CD4-positive, alpha-beta T cell treated with Interleukin-12 subunit alpha and Interleukin-12 subunit beta, for 1 hour (primary cell): ENCODE data around the gene AAGAB.
"Not testable (repeated sequence)": the region's sequence is repeated elsewhere in the genome, so short reads cannot be mapped to it uniquely, and the experiment has no call there.

ENCODE experiments used
- DNase-seq: peaks from one replicate; pipeline ENCODE4 v3.0.0-alpha.2; 2020

The AAGAB gene

GRCh38 chr15:67170143-67170925 lies 84.1 kb downstream of the AAGAB start:
- DNase-seq: no peak

GRCh38 chr15:67168694-67169093 lies 85.8 kb downstream of the AAGAB start:
- DNase-seq: no peak

- DNase-seq: no peak
Measured at GRCh38 chr15:67167091-67167490, 87.4 kb downstream of the AAGAB start.

GRCh38 chr15:67166280-67167009 lies 88.0 kb downstream of the AAGAB start:
- no peak for DNase-seq

- DNase-seq: no peak
Measured at GRCh38 chr15:67165254-67166253, 88.9 kb downstream of the AAGAB start.

- DNase-seq: no peak
Measured at GRCh38 chr15:67164811-67165253, 89.6 kb downstream of the AAGAB start.

GRCh38 chr15:67164401-67164791 lies 90.1 kb downstream of the AAGAB start:
- DNase-seq: no peak

- no peak for DNase-seq
Measured at GRCh38 chr15:67163180-67163579, 91.3 kb downstream of the AAGAB start.

- DNase-seq: no peak
Measured at GRCh38 chr15:67161881-67162280, 92.6 kb downstream of the AAGAB start.

GRCh38 chr15:67161412-67161811 lies 93.0 kb downstream of the AAGAB start:
- no peak for DNase-seq

GRCh38 chr15:67158367-67158766 lies 96.1 kb downstream of the AAGAB start:
- DNase-seq: no peak

- no peak for DNase-seq
Measured at GRCh38 chr15:67157521-67158252, 96.8 kb downstream of the AAGAB start.

- no peak for DNase-seq
Measured at GRCh38 chr15:67156834-67157233, 97.6 kb downstream of the AAGAB start.

- no peak for DNase-seq
Measured at GRCh38 chr15:67156426-67156825, 98.0 kb downstream of the AAGAB start.

- DNase-seq: no peak
Measured at GRCh38 chr15:67154249-67154648, 100.2 kb downstream of the AAGAB start.

GRCh38 chr15:67153044-67153443 lies 101.4 kb downstream of the AAGAB start:
- DNase-seq: not testable (repeated sequence)

- DNase-seq: no peak
Measured at GRCh38 chr15:67152429-67152828, 102.0 kb downstream of the AAGAB start.
